ENCODE measurements around the gene MYO7A. TPM values are rescaled to one million over a fixed set of nuclear protein-coding genes. Genes with fewer than 3 reads are reported as not detected.
A peak's percentile ranks its signal among the peaks of the same experiment; 100 is the strongest.

MYO7A gene
- total and polyA plus RNA-seq, 2 donors (not counting 1 experiment from before 2014, with no cell fraction given): 0.03 to 0.07 TPM

GRCh38 chr11:77081976-77082836 is 45.8 kb upstream of the MYO7A start:
- ATAC-seq (ENCODE audit: low read depth): no peak
- no peaks in the 10 kb centered on the region for H3K27me3 Mint-ChIP-seq
- ChIA-PET CTCF (interaction anchor here (0.7 to 2.6 kb wide), 2 partner anchors 9 to 162 kb away, joined by 3 to 14 read pairs; no protein-coding TSS in a partner anchor), POLR2A (no interaction called here)
- peak overlapping the region; percentile 58 for H2AFZ ChIP-seq (ENCODE audit: insufficient read depth, low read depth, low read length, poor library complexity, severe bottlenecking)
- TF ChIP-seq EZH2 (IDR thresholded peaks at IDR 0.05; ENCODE audit: borderline replicate concordance, insufficient read depth, low read depth, low read length, poor library complexity, severe bottlenecking): no peak
- TF ChIP-seq, protein P1, sequence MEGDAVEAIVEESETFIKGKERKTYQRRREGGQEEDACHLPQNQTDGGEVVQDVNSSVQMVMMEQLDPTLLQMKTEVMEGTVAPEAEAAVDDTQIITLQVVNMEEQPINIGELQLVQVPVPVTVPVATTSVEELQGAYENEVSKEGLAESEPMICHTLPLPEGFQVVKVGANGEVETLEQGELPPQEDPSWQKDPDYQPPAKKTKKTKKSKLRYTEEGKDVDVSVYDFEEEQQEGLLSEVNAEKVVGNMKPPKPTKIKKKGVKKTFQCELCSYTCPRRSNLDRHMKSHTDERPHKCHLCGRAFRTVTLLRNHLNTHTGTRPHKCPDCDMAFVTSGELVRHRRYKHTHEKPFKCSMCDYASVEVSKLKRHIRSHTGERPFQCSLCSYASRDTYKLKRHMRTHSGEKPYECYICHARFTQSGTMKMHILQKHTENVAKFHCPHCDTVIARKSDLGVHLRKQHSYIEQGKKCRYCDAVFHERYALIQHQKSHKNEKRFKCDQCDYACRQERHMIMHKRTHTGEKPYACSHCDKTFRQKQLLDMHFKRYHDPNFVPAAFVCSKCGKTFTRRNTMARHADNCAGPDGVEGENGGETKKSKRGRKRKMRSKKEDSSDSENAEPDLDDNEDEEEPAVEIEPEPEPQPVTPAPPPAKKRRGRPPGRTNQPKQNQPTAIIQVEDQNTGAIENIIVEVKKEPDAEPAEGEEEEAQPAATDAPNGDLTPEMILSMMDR (IDR thresholded peaks at IDR 0.05): no peak
- peak overlapping the region; percentile 18 for H3K4me2 ChIP-seq (replicated peaks; ENCODE audit: low read depth, low read length, poor library complexity, severe bottlenecking)
- intact Hi-C loops (cut with micrococcal nuclease): no loop called here
- WGBS (ENCODE audit: insufficient coverage): 67% methylated on average over 11 of the region's 11 CpGs
- no peak for DNase-seq
- H3K4me1 ChIP-seq (ENCODE audit: control insufficient read depth in 2 of 2, insufficient read depth in 2 of 2, low read length in 2 of 2): peaks cover 6 to 16% of the 10 kb centered on the region in 2 donors
- H4K20me1 ChIP-seq (ENCODE audit: control insufficient read depth, insufficient read depth, low read length, poor library complexity, severe bottlenecking): no peaks in the 10 kb centered on the region
- H3K9me3 ChIP-seq (ENCODE audit: control extremely low read depth in 1 of 3, control insufficient read depth in 2 of 3, insufficient read depth in 1 of 3, low read length in 2 of 3): peaks cover 0 to 5% (median 0%) of the 10 kb centered on the region in 3 donors
- H3K27ac Mint-ChIP-seq: no peak overlapping the region
- peaks cover 13% of the 10 kb centered on the region for H3K4me1 Mint-ChIP-seq
- no peaks in the 10 kb centered on the region for H3K27me3 ChIP-seq (replicated peaks in 1 of 4; ENCODE audit: control extremely low read depth in 1 of 4, control insufficient read depth in 3 of 4, insufficient read depth in 4 of 4, low read length in 3 of 4)
- H3K36me3 ChIP-seq (replicated peaks in 1 of 2; ENCODE audit: control extremely low read depth in 1 of 2, control insufficient read depth in 1 of 2, extremely low read depth in 1 of 2, insufficient read depth in 2 of 2, low read length in 1 of 2): no peaks in the 10 kb centered on the region
- no peaks in the 10 kb centered on the region for H3K79me2 ChIP-seq (ENCODE audit: control insufficient read depth, insufficient read depth, low read length)
- H3K9me3 Mint-ChIP-seq (ENCODE audit: insufficient read depth): peaks cover 9% of the 10 kb centered on the region
- H3K4me3 ChIP-seq (ENCODE audit: control extremely low read depth in 1 of 5, extremely low read depth in 1 of 5, insufficient read depth in 1 of 5, low read depth in 2 of 5, low read length in 4 of 5): no peak overlapping the region
- no peak overlapping the region for H3K9ac ChIP-seq (ENCODE audit: low read length)
- H3K27ac ChIP-seq (ENCODE audit: low read length in 2 of 2): no peak overlapping the region
- no peak overlapping the region for H3K4me3 Mint-ChIP-seq
